Keratinocyte (primary cell): ENCODE results near the gene SCARB1. TPM values are rescaled to one million over a fixed set of nuclear protein-coding genes. Genes with fewer than 3 reads are reported as not detected.

ENCODE experiments used
- DNase-seq: peaks from one replicate; pipeline ENCODE4 v3.0.0-alpha.2; 2011; ENCODE audit warnings: low read depth, missing footprints, low spot score
- FAIRE-seq: peaks from 2 replicates; lab custom pipeline; 2011; peaks lifted over from hg19 to GRCh38; lab: Jason Lieb, UNC
- H2AFZ ChIP-seq: 2 replicates; pipeline ENCODE4 v1.6.0; 2012; ENCODE audit warnings: low read length, control low read depth, inconsistent platforms; ENCODE audit not compliant: control insufficient read depth
- H3K27ac ChIP-seq: 2 replicates; pipeline ENCODE4 v1.5.1; 2011; ENCODE audit warnings: low read length; ENCODE audit not compliant: control insufficient read depth, insufficient read depth
- H3K27me3 ChIP-seq: 3 replicates; pipeline ENCODE4 v1.6.0; 2011; ENCODE audit warnings: low read length; ENCODE audit not compliant: control insufficient read depth, insufficient read depth; ENCODE audit errors: extremely low read depth
- H3K36me3 ChIP-seq, 2 experiments: 2 replicates in 1 of 2; 3 replicates in 1 of 2; pipeline ENCODE4 v1.5.1; 2011; ENCODE audit warnings: low read length in 2 of 2, mild to moderate bottlenecking in 1 of 2; ENCODE audit not compliant: control insufficient read depth in 2 of 2, insufficient read depth in 2 of 2; ENCODE audit errors: extremely low read depth in 1 of 2
- H3K4me1 ChIP-seq: 3 replicates; pipeline ENCODE4 v1.5.1; 2011; ENCODE audit warnings: low read length; ENCODE audit not compliant: control insufficient read depth, insufficient read depth; ENCODE audit errors: extremely low read depth
- H3K4me2 ChIP-seq: 3 replicates; pipeline ENCODE4 v1.6.0; 2011; ENCODE audit warnings: low read depth, low read length; ENCODE audit not compliant: control insufficient read depth, insufficient read depth; ENCODE audit errors: extremely low read depth
- H3K4me3 ChIP-seq, 3 experiments: fragments of 200-600 bp in 1 of 3; sonication (generic) in 1 of 3; 2 replicates in 2 of 3; 3 replicates in 1 of 3; pipeline ENCODE4 v1.5.1; 2011 to 2016; ENCODE audit warnings: low read length in 3 of 3, mild to moderate bottlenecking in 3 of 3, control low read depth in 2 of 3, inconsistent platforms in 1 of 3, low read depth in 1 of 3, mixed read lengths in 1 of 3, mixed run types in 1 of 3, moderate library complexity in 1 of 3; ENCODE audit not compliant: control insufficient read depth in 2 of 3, insufficient read depth in 2 of 3; ENCODE audit errors: extremely low read depth in 1 of 3
- H3K79me2 ChIP-seq: 2 replicates; pipeline ENCODE4 v1.6.0; 2012; ENCODE audit warnings: low read length; ENCODE audit not compliant: control insufficient read depth, insufficient read depth
- H3K9ac ChIP-seq: 3 replicates; pipeline ENCODE4 v1.6.0; 2011; ENCODE audit warnings: low read length; ENCODE audit not compliant: control insufficient read depth, insufficient read depth; ENCODE audit errors: extremely low read depth
- H3K9me1 ChIP-seq: 3 replicates; pipeline ENCODE4 v1.6.0; 2011; ENCODE audit warnings: low read length; ENCODE audit not compliant: control insufficient read depth, insufficient read depth; ENCODE audit errors: extremely low read depth
- H3K9me3 ChIP-seq: 2 replicates; pipeline ENCODE4 v1.5.1; 2012; ENCODE audit warnings: low read depth, low read length; ENCODE audit not compliant: control insufficient read depth
- H4K20me1 ChIP-seq: 3 replicates; pipeline ENCODE4 v1.6.0; 2011; ENCODE audit warnings: low read length; ENCODE audit not compliant: control insufficient read depth, insufficient read depth; ENCODE audit errors: extremely low read depth
- CTCF ChIP-seq, 3 experiments: IDR thresholded peaks in 1 of 3; conservative IDR thresholded peaks in 1 of 3; optimal IDR thresholded peaks in 1 of 3; 2 replicates in 2 of 3; 3 replicates in 1 of 3; pipeline versions ENCODE3 to v1.5.1; 2011; ENCODE audit warnings: low read length in 3 of 3, mild to moderate bottlenecking in 3 of 3, moderate library complexity in 2 of 3, control low read depth in 1 of 3, inconsistent platforms in 1 of 3; ENCODE audit not compliant: insufficient read depth in 2 of 3; ENCODE audit errors: extremely low read depth in 1 of 3
- EZH2 ChIP-seq: IDR thresholded peaks from one replicate; pipeline ENCODE4 v1.6.1; 2012; ENCODE audit warnings: inconsistent platforms, mild to moderate bottlenecking, low read length, moderate library complexity
- dilution Hi-C: fragments of 300-500 bp; cut with MboI; formaldehyde crosslinking; loops from one replicate; pipeline ENCODE4 v1.7.0; 2020; ENCODE audit warnings: low sequenced_read_pairs; ENCODE audit not compliant: extremely low pct_ligation_motif_present
- polyA plus RNA-seq, 5 experiments: library from polyadenylated mRNA; depleted of rRNA in 3 of 5; stranded (reverse) in 3 of 5; stranded (forward) in 1 of 5; unstranded in 1 of 5; fragments of >200 nt; gene quantifications; 1 replicate in 1 of 5; 2 replicates in 3 of 5; 3 replicates in 1 of 5; pipeline versions ENCODE4 v1.2.1 to v1.2.3, GENCODE V29; 2011 to 2012; ENCODE audit warnings: missing spikeins in 2 of 5, low read depth in 1 of 5, low replicate concordance in 1 of 5

SCARB1 gene
- polyA plus RNA-seq, 1 donor (not counting 4 experiments of a cell fraction or from before 2014, with no cell fraction given), result 40.9 TPM

GRCh38 chr12:124747426-124748161, 116.1 kb downstream of the SCARB1 start:
- Histone ChIP-seq H3K9me1 (no peaks in the 10 kb centered on the region), H3K27me3 (peaks cover 21% of the 10 kb centered on the region), H4K20me1 (peaks cover 3% of the 10 kb centered on the region), H3K4me1 (peaks cover 15% of the 10 kb centered on the region), H3K9me3 (no peaks in the 10 kb centered on the region), H3K9ac (no peak overlapping the region), H3K79me2 (no peaks in the 10 kb centered on the region), H2AFZ (no peak overlapping the region), H3K4me2 (no peak overlapping the region), H3K4me3 (no peak overlapping the region), H3K36me3 (no peaks in the 10 kb centered on the region), H3K27ac (no peak overlapping the region)
- dilution Hi-C loops, result no loop called here
- no peak for TF ChIP-seq EZH2
- TF ChIP-seq CTCF (optimal IDR thresholded peaks at IDR 0.05 in 1 of 3, IDR thresholded peaks at IDR 0.05 in 1 of 3, conservative IDR thresholded peaks at IDR 0.05 in 1 of 3; ENCODE audit: extremely low read depth in 1 of 3, insufficient read depth in 2 of 3, low read length in 3 of 3), result no peak
- FAIRE-seq, result peak; percentile 90
- peak; percentile 53 for DNase-seq

GRCh38 chr12:124746649-124747425, 116.8 kb downstream of the SCARB1 start:
- no peak overlapping the region for H3K9ac ChIP-seq
- H2AFZ ChIP-seq, result no peak overlapping the region
- no peaks in the 10 kb centered on the region for H3K79me2 ChIP-seq
- FAIRE-seq, result no peak
- peaks cover 15% of the 10 kb centered on the region for H3K4me1 ChIP-seq
- H3K4me2 ChIP-seq, result no peak overlapping the region
- no peak overlapping the region for H3K27ac ChIP-seq
- H3K9me3 ChIP-seq, result no peaks in the 10 kb centered on the region
- peaks cover 22% of the 10 kb centered on the region for H3K27me3 ChIP-seq
- no peaks in the 10 kb centered on the region for H3K9me1 ChIP-seq
- no peak for TF ChIP-seq EZH2
- no peak for TF ChIP-seq CTCF (optimal IDR thresholded peaks at IDR 0.05 in 1 of 3, IDR thresholded peaks at IDR 0.05 in 1 of 3, conservative IDR thresholded peaks at IDR 0.05 in 1 of 3; ENCODE audit: extremely low read depth in 1 of 3, insufficient read depth in 2 of 3, low read length in 3 of 3)
- H4K20me1 ChIP-seq, result peaks cover 3% of the 10 kb centered on the region
- no peak overlapping the region for H3K4me3 ChIP-seq
- DNase-seq, result no peak
- no peaks in the 10 kb centered on the region for H3K36me3 ChIP-seq
- dilution Hi-C loops, result no loop called here
